RCC 7860 (cell line): Measurements from ENCODE around the gene FER1L5.

Experiments used
- DNase-seq: peaks from one replicate; pipeline ENCODE4 v3.0.0-alpha.2; 2015; ENCODE audit warnings: low spot score
- FAIRE-seq: peaks from 2 replicates; lab custom pipeline; 2012; peaks lifted over from hg19 to GRCh38; lab: Jason Lieb, UNC

The FER1L5 gene

GRCh38 chr2:96642564-96643360, at the start of gene FER1L5:
TSS of gene FER1L5 (plus strand) at chr2:96642764. CDS start at chr2:96642837, 73 bp downstream.
- no peak for DNase-seq
- no peak for FAIRE-seq

- DNase-seq = no peak
- FAIRE-seq = no peak
Measured at GRCh38 chr2:96594282-96594681, 48.3 kb upstream of the FER1L5 start.

GRCh38 chr2:96594691-96595152, 47.8 kb upstream of the FER1L5 start:
- FAIRE-seq (no peak), DNase-seq (no peak)

- DNase-seq (no peak), FAIRE-seq (no peak)
Measured at GRCh38 chr2:96596596-96596995, 46.0 kb upstream of the FER1L5 start.

GRCh38 chr2:96599941-96600340, 42.6 kb upstream of the FER1L5 start:
- DNase-seq (no peak), FAIRE-seq (no peak)

GRCh38 chr2:96601382-96602292, 40.9 kb upstream of the FER1L5 start:
- FAIRE-seq (no peak), DNase-seq (no peak)

GRCh38 chr2:96602330-96602823, 40.2 kb upstream of the FER1L5 start:
- FAIRE-seq = no peak
- DNase-seq = no peak

GRCh38 chr2:96604104-96604503, 38.5 kb upstream of the FER1L5 start:
- FAIRE-seq = no peak
- DNase-seq = no peak

GRCh38 chr2:96608469-96609455, 33.8 kb upstream of the FER1L5 start:
- peak; percentile 97 for FAIRE-seq
- peak; percentile 97 for DNase-seq

- FAIRE-seq (no peak), DNase-seq (no peak)
Measured at GRCh38 chr2:96616128-96616527, 26.4 kb upstream of the FER1L5 start.

- no peak for DNase-seq
- FAIRE-seq = no peak
Measured at GRCh38 chr2:96616535-96616934, 26.0 kb upstream of the FER1L5 start.

GRCh38 chr2:96617012-96617411, 25.6 kb upstream of the FER1L5 start:
- FAIRE-seq (no peak), DNase-seq (no peak)

GRCh38 chr2:96618596-96619283, 23.8 kb upstream of the FER1L5 start:
- peak; percentile 74 for FAIRE-seq
- DNase-seq = peak; percentile 69

- DNase-seq (no peak), FAIRE-seq (no peak)
Measured at GRCh38 chr2:96622544-96622943, 20.0 kb upstream of the FER1L5 start.

- FAIRE-seq = no peak
Measured at GRCh38 chr2:96623116-96623515, 19.4 kb upstream of the FER1L5 start.

GRCh38 chr2:96625571-96626552, 16.7 kb upstream of the FER1L5 start:
- DNase-seq (no peak), FAIRE-seq (no peak)

More at GRCh38 chr2:96623116-96623515, 19.4 kb upstream of the FER1L5 start:
- no peak for DNase-seq

- FAIRE-seq = no peak
Measured at GRCh38 chr2:96626553-96626942, 16.0 kb upstream of the FER1L5 start.

GRCh38 chr2:96631804-96632435, 10.6 kb upstream of the FER1L5 start:
- FAIRE-seq (no peak), DNase-seq (peak; percentile 82)

More at GRCh38 chr2:96626553-96626942, 16.0 kb upstream of the FER1L5 start:
- no peak for DNase-seq
